HS-5 (cell line): ENCODE measurements around the gene CTSD.
"Not testable (repeated sequence)": the region's sequence is repeated elsewhere in the genome, so short reads cannot be mapped to it uniquely, and the experiment has no call there.

Experiments used
- DNase-seq: peaks from one replicate; pipeline ENCODE4 v3.0.0-alpha.2; 2012; ENCODE audit warnings: low read depth

CTSD gene

GRCh38 chr11:1763796-1764661 is at the start of gene CTSD:
CTSD (minus strand) TSS chr11:1763927; CDS start chr11:1763859, 68 bp downstream.
- DNase-seq: no peak

- not testable (repeated sequence) for DNase-seq
Measured at GRCh38 chr11:1813356-1813755, 49.6 kb upstream of the CTSD start.

DNA sequence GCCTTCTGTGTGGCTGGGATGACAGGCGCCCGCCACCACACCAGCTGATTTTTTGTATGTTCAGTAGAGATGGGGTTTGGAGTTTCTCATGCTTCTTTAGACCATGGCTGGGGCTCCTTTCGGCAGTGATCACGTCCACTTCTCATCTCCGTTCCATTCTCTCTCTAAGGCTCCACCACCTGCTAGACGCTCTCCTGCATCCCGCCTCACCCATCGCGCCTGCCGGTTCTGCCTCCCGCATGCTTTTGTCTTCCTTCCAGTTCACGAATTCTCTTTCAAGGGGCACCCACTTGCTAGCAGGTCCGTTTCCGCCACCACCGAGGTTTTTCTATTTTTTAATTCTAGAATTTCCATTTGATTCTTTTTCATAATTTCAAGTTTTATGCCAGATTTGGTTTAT is 49.1 kb upstream of the CTSD start:
- no peak for DNase-seq

GRCh38 chr11:1812274-1812673 is 48.5 kb upstream of the CTSD start:
- no peak for DNase-seq

DNA sequence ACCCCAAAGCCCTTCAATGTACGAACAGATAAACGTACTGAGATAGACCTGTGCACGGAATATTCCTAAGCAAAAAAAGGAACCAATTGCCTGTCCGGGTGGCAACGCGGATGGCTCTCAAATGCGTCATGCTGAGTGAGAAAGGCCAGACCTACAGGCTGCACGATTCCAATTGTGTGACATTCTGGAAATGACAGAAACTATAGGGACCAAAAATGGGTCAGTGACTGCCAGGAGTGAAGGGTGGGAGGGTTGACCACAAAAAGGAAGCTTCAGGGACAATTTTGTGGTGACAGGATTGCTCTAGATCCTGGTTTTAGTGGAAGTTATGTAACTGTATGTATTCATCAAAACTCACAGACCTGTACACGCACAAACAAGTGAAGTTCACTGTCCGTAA is 47.0 kb upstream of the CTSD start:
- no peak for DNase-seq

- no peak for DNase-seq
Measured at GRCh38 chr11:1807264-1807995, 43.7 kb upstream of the CTSD start.

GRCh38 chr11:1805525-1805924 is 41.8 kb upstream of the CTSD start:
- DNase-seq: no peak

DNA sequence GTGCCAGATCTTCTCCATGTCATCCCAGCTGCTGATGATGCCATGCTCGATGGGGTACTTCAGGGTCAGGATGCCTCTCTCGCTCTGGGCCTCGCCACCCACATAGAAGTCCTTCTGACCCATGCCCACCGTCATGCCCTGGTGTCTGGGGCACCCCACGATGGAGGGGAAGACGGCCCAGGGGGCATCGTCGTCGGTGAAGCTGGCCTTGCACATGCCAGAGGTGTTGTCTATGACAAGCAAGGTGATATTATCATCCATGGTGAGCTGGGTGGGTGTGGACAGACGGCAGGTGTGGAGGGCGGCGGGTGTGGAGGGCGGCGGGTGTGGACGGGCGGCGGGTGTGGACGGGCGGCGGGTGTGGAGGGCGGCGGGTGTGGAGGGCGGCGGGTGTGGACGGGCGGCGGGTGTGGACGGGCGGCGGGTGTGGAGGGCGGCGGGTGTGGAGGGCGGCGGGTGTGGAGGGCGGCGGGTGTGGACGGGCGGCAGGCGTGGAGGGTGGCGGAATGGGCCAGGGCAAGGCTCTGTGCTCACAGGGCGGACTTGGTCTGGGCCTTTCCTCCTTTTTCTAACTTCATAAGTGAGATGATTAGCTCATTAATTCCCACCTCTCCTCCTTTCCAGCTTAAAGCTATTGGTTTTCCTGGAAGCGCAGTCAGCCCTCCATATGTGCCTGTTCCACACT is 40.2 kb upstream of the CTSD start:
- DNase-seq: not testable (repeated sequence)

DNA sequence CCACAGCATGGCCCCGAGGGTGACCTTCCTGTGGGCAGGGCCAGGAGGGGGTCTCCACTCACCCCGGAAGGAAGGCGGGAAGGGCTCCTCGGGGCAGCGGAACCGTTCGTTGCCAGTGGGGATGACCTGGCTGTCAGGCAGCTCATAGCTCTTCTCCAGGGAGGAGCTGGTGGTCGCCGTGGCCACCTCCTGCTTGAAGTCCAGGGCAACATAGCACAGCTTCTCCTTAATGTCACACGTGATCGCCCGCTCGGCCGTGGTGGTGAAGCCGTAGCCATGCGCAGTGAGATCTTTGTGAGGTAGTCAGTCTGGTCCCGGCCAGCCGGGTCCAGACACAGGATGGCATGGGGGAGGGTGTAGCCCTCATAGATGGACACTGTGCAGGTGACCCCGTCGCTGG is 39.5 kb upstream of the CTSD start:
- DNase-seq: no peak

GRCh38 chr11:1797391-1798125 is 33.8 kb upstream of the CTSD start:
- DNase-seq: no peak

GRCh38 chr11:1796413-1797011 is 32.8 kb upstream of the CTSD start:
- DNase-seq: no peak

- DNase-seq: no peak
Measured at GRCh38 chr11:1793081-1793480, 29.4 kb upstream of the CTSD start.

GRCh38 chr11:1792461-1792860 is 28.7 kb upstream of the CTSD start:
- DNase-seq: no peak

DNA sequence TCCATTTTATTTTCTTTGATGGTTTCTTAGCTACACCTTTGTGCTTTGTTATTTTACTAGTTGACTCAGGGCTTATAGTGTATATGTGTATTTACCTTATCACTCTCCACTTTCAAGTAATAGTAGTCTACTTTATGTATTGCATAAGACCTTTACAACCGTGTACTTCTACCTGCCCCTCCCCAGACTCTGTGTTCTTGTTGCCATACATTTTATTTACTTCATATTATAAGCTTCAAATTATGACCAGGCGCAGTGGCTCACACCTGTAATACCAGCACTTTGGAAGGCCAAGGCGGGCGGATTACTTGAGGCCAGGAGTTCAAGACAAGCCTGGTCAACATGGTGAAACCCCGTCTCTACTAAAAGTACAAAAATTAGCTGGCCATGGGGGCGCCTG is 28.2 kb upstream of the CTSD start:
- DNase-seq: no peak

GRCh38 chr11:1786466-1786865 is 22.7 kb upstream of the CTSD start:
- DNase-seq: no peak

DNA sequence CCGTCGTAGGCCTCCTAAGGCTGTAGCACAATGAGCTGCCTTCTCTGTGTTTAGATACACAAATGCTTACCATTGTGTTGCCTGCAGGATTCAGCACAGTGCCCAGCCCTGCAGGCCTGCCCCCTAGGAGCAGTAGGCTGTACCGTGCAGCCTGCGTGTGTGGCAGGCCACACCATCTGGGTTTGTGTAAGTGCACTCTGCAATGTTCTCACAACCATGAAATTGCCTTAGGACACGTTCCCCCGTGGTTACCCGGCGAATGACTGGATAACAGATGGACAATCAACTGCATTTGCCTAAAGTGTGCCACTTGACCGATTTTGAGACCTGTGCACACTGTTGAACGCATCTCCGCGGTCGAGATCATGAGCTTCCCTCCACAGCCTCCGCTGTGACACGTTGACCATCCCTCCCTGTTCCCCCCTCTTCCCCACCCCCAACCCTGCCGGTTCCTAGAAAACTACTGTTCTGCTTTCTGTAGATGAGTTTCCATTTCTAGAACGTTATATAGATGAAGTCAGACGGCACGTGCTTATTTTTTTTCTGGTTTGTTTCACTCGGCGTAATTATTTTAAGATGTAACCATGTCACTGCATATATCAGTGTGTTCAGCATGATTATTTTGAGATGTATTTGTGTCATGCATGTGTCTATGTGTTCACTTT is 22.2 kb upstream of the CTSD start:
- no peak for DNase-seq

GRCh38 chr11:1784761-1785650 is 21.3 kb upstream of the CTSD start:
- no peak for DNase-seq

- DNase-seq: no peak
Measured at GRCh38 chr11:1783725-1784529, 20.2 kb upstream of the CTSD start.
